NOMO-1 treated with dmso at 0.1 percent for 144 hours (cell line): ENCODE data around the gene NT5C3B.
"Not testable (repeated sequence)": the region's sequence is repeated elsewhere in the genome, so short reads cannot be mapped to it uniquely, and the experiment has no call there.

Experiments
- DNase-seq: peaks from one replicate; lab custom pipeline; 2025; ENCODE audit not compliant: unreplicated experiment; lab: John Stamatoyannopoulos, UW

NT5C3B gene

GRCh38 chr17:41785091-41785858, 50.8 kb downstream of the NT5C3B start:
- no peak for DNase-seq

- DNase-seq, result no peak
Observed at GRCh38 chr17:41784207-41784744, 51.8 kb downstream of the NT5C3B start.

GRCh38 chr17:41782142-41782541, 53.9 kb downstream of the NT5C3B start:
- no peak for DNase-seq

GRCh38 chr17:41781404-41782110, 54.5 kb downstream of the NT5C3B start:
- DNase-seq, result no peak

DNA sequence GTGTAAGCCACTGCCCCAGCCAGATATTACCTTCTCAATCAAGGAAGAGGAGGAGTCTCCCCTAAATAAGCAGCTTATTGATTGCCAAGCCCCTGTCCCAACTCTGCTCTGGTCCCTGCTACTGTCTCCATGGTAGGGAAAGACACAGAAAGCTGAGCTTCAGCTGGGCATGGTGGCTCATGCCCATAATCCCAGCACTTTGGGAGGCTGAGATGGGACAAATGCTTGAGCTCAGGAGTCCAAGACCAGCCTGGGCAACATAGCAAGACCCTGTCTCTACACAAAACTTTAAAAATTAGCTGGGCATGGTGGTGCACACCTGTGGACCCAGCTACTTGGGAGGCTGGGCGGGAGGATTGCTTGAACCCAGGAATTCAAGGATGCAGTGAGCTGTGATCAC, 56.1 kb downstream of the NT5C3B start:
- no peak for DNase-seq

DNA sequence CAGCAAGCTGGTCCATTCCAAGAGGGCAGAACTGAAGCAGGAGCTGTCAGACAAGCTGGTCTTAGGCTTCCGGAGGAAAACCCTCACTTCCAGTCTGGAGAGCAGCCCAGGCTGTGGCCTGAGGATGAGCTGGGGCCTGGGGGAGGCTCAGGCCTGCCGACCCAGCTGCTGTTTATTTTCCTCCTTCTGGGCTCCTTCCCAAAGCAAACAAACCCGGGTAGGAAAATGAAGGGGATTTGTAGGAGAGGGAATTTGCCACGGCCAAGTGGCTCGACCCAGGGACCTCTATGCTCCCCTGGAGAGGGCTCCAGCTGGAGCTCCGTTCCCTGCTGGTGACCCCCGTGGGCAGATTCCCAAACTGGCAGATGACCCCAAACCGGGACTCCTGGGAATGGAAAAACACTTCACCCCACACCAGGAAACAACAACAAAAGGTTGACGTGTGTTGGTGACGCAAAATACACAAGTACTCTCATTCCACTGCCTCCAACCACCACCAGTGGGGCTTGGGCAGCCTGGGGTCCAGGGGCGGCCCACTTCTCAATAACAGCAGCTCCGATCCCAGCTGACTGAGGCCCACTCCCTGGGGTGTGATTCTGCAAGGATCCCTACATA, 58.4 kb downstream of the NT5C3B start:
- DNase-seq, result no peak

DNA sequence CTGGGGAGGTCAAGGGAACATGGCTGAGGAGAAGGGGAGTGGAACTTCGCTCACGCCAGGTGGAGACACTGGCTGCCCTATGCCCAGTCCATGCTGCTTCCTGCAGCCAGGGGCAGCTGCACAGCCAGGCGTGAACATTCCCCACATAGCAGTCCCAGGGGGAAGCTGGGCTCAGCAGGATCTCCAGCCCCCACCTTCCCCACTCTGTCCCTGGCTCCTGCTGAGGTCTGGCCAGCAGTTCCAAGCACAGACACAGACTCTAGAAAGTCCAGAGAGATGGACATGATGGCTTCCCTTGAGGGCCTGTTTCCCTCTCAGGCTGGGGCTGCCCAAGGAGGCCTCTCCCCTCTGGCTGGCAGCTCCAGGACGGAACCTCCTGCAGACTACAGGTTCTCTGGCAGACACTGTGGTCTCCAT, 58.9 kb downstream of the NT5C3B start:
- DNase-seq, result no peak

DNA sequence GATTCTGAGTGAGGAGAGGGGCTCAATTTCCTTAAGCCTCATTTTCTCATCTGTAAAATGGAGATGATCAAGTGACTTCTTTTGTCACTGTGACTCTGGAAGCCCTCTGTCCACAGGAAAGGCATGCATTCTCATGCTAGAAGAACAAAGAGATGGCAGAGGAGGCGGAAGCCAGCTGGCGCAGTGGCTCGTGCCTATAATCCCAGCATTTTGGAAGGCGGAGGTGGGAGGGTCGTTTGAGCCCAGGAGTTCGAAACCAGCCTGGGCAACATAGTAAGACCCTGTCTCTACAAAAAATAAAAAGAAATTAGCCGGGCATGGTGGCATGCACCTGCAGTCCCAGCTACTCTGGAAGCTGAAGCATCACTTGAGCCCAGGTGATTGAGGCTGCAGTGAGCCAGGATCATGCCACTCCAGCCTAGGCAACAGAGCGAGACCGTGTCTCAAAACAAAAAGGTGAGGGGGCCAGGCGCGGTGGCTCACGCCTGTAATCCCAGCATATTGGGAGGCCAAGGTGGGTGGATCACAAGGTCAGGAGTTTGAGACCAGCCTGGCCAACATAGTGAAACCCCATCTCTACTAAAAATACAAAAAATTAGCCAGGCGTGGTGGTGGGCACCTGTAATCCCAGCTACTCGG, 59.7 kb downstream of the NT5C3B start:
- not testable (repeated sequence) for DNase-seq

DNA sequence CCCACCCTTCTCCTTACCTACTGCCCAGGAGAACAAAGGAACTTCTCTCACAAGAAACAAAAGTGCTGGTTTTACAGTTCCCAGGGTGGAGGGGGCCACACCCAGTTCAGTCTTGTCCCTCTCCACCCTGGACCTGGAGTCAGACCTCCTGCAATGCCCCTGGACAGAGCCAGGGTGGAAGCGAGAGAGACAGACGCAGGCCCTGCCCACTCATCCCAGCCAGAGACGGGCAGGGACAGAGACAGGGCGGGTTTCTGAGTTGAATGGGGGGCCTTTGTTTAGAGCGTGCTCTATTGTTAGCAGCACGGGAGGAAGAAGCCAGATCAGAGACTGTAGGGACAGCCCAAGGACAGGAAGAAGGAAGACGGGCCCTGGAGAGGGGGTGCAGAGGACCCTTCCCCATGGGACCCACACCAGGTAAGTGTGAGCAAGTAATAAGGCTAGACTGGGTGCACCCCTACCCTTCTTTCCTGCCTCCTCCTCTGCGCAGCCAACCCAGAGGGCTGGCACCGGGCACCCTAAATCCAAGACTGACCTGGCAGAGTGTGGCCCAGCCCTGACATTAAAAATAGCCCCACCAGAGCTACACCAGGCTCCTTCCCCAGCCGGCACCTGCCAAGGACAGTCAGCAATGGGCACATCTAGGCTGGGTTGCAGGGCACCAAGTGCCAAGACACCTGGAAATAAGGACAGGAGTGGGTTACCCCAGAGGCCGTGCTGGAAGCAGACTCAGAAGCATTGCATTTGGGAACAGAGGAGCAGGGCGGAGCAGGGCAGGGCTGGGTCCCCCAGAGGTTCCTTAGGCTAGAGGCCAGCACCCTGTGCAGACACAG, 60.4 kb downstream of the NT5C3B start:
- DNase-seq, result no peak
